ENCODE results near the gene KIF2C. TPM values are rescaled to one million over a fixed set of nuclear protein-coding genes. Genes with fewer than 3 reads are reported as not detected.

The KIF2C gene
- total and polyA plus RNA-seq, 2 donors (not counting 1 experiment from before 2014, with no cell fraction given), result 0.25 to 0.69 TPM

DNA sequence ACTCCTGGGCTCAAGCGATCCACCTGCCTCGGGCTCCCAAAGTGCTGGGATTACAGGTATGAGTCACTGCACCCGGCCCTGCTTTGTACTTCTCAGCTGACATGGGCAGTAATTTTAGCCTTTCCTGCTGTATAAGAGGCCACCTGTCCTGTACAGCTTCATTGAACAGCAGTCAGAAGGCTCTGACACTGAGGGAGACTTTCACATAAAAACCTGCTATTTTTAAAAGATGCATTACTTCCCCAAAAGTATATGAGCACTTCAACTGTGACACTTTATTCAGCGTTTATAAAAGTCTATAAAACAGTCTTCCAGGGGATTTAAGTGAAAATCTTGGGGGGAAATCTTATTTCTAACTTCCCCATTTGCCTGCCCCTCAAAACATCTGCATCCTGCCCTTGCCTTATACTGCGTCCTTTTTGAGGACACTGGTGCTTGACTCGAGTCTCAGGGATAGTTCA, 26.3 kb upstream of the KIF2C start:
- WGBS (ENCODE audit: insufficient coverage), result 4% methylated on average over 3 of the region's 6 CpGs
- TF ChIP-seq EZH2 (IDR thresholded peaks at IDR 0.05; ENCODE audit: borderline replicate concordance, insufficient read depth, low read depth, low read length, poor library complexity, severe bottlenecking), result no peak
- TF ChIP-seq, protein P1, sequence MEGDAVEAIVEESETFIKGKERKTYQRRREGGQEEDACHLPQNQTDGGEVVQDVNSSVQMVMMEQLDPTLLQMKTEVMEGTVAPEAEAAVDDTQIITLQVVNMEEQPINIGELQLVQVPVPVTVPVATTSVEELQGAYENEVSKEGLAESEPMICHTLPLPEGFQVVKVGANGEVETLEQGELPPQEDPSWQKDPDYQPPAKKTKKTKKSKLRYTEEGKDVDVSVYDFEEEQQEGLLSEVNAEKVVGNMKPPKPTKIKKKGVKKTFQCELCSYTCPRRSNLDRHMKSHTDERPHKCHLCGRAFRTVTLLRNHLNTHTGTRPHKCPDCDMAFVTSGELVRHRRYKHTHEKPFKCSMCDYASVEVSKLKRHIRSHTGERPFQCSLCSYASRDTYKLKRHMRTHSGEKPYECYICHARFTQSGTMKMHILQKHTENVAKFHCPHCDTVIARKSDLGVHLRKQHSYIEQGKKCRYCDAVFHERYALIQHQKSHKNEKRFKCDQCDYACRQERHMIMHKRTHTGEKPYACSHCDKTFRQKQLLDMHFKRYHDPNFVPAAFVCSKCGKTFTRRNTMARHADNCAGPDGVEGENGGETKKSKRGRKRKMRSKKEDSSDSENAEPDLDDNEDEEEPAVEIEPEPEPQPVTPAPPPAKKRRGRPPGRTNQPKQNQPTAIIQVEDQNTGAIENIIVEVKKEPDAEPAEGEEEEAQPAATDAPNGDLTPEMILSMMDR (IDR thresholded peaks at IDR 0.05), result no peak
- Histone ChIP-seq H3K27ac (ENCODE audit: low read length in 2 of 2) (peak overlapping the region; percentile 83 to 84), H3K4me2 (replicated peaks; ENCODE audit: low read depth, low read length, poor library complexity, severe bottlenecking) (peak overlapping the region; percentile 73), H2AFZ (ENCODE audit: insufficient read depth, low read depth, low read length, poor library complexity, severe bottlenecking) (peak overlapping the region; percentile 25), H3K4me1 (ENCODE audit: control insufficient read depth in 2 of 2, insufficient read depth in 2 of 2, low read length in 2 of 2) (peaks cover 52 to 57% of the 10 kb centered on the region in 2 donors), H3K36me3 (replicated peaks in 1 of 2; ENCODE audit: control extremely low read depth in 1 of 2, control insufficient read depth in 1 of 2, extremely low read depth in 1 of 2, insufficient read depth in 2 of 2, low read length in 1 of 2) (no peaks in the 10 kb centered on the region), H3K9me3 (ENCODE audit: control extremely low read depth in 1 of 3, control insufficient read depth in 2 of 3, insufficient read depth in 1 of 3, low read length in 2 of 3) (no peaks in the 10 kb centered on the region), H4K20me1 (ENCODE audit: control insufficient read depth, insufficient read depth, low read length, poor library complexity, severe bottlenecking) (no peaks in the 10 kb centered on the region), H3K4me3 (ENCODE audit: control extremely low read depth in 1 of 5, extremely low read depth in 1 of 5, insufficient read depth in 1 of 5, low read depth in 2 of 5, low read length in 4 of 5) (peak overlapping the region in 4 of 5 experiments; percentile 9 to 57 (median 31)), H3K9ac (ENCODE audit: low read length) (peak overlapping the region; percentile 48), H3K27me3 (replicated peaks in 1 of 4; ENCODE audit: control extremely low read depth in 1 of 4, control insufficient read depth in 3 of 4, insufficient read depth in 4 of 4, low read length in 3 of 4) (no peaks in the 10 kb centered on the region), H3K79me2 (ENCODE audit: control insufficient read depth, insufficient read depth, low read length) (peaks cover 5% of the 10 kb centered on the region)
- DNase-seq, result peak; percentile 67
- H3K27me3 Mint-ChIP-seq, result no peaks in the 10 kb centered on the region
- intact Hi-C loops (cut with micrococcal nuclease), result loop anchor here (1.0 kb wide), 2 partner anchors 8 to 870 kb away; no protein-coding TSS in a partner anchor
- ATAC-seq (ENCODE audit: low read depth), result peak; percentile 50
- H3K27ac Mint-ChIP-seq, result peak overlapping the region; percentile 86
- no peaks in the 10 kb centered on the region for H3K9me3 Mint-ChIP-seq (ENCODE audit: insufficient read depth)
- peak overlapping the region; percentile 73 for H3K4me3 Mint-ChIP-seq
- ChIA-PET POLR2A (interaction anchor here (0.7 to 4.7 kb wide), 11 partner anchors 9 to 682 kb away, joined by 3 to 34 read pairs (median 6); partner anchors contain the start of genes ARMH1, BEST4, BTBD19 and PLK3), CTCF (interaction anchor here (0.6 to 14.7 kb wide), 15 partner anchors 8 to 779 kb away, joined by 3 to 196 read pairs (median 4); partner anchors contain the start of genes ARMH1, RNU5D-1 and TMEM53)
- H3K4me1 Mint-ChIP-seq, result peaks cover 60% of the 10 kb centered on the region

DNA sequence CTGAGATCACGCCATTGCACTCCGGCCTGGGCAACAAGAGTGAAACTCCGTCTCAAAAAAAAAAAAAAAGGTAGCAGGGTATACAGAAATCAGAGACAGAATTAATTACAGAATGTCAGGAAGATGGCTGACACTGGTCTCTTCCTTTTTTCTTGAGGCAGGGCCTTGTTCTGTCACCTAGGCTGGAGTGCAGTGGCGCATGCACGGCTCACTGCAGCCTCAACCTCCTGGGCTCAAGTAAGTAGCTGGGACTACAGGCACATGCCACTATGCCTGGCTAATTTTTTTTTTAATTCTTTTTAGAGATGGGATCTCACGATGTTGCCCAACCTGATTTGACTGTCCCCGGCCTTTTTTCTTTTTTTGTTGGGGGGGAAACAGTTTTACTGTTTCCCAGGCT, 25.1 kb upstream of the KIF2C start:
- Histone ChIP-seq H3K4me1 (ENCODE audit: control insufficient read depth in 2 of 2, insufficient read depth in 2 of 2, low read length in 2 of 2) (peaks cover 50 to 53% of the 10 kb centered on the region in 2 donors), H3K9ac (ENCODE audit: low read length) (no peak overlapping the region), H3K36me3 (replicated peaks in 1 of 2; ENCODE audit: control extremely low read depth in 1 of 2, control insufficient read depth in 1 of 2, extremely low read depth in 1 of 2, insufficient read depth in 2 of 2, low read length in 1 of 2) (no peaks in the 10 kb centered on the region), H3K4me3 (ENCODE audit: control extremely low read depth in 1 of 5, extremely low read depth in 1 of 5, insufficient read depth in 1 of 5, low read depth in 2 of 5, low read length in 4 of 5) (no peak overlapping the region), H3K9me3 (ENCODE audit: control extremely low read depth in 1 of 3, control insufficient read depth in 2 of 3, insufficient read depth in 1 of 3, low read length in 2 of 3) (no peaks in the 10 kb centered on the region), H3K27ac (ENCODE audit: low read length in 2 of 2) (peak overlapping the region in 1 of 2 donors; percentile 56), H3K4me2 (replicated peaks; ENCODE audit: low read depth, low read length, poor library complexity, severe bottlenecking) (peak overlapping the region; percentile 57), H4K20me1 (ENCODE audit: control insufficient read depth, insufficient read depth, low read length, poor library complexity, severe bottlenecking) (no peaks in the 10 kb centered on the region), H2AFZ (ENCODE audit: insufficient read depth, low read depth, low read length, poor library complexity, severe bottlenecking) (peak overlapping the region; percentile 30), H3K27me3 (replicated peaks in 1 of 4; ENCODE audit: control extremely low read depth in 1 of 4, control insufficient read depth in 3 of 4, insufficient read depth in 4 of 4, low read length in 3 of 4) (no peaks in the 10 kb centered on the region), H3K79me2 (ENCODE audit: control insufficient read depth, insufficient read depth, low read length) (no peaks in the 10 kb centered on the region)
- TF ChIP-seq, protein P1 (IDR thresholded peaks at IDR 0.05), result no peak
- TF ChIP-seq EZH2 (IDR thresholded peaks at IDR 0.05; ENCODE audit: borderline replicate concordance, insufficient read depth, low read depth, low read length, poor library complexity, severe bottlenecking), result no peak
- ATAC-seq (ENCODE audit: low read depth), result peak; percentile 52
- peaks cover 61% of the 10 kb centered on the region for H3K4me1 Mint-ChIP-seq
- H3K27ac Mint-ChIP-seq, result peak overlapping the region; percentile 86
- H3K27me3 Mint-ChIP-seq, result no peaks in the 10 kb centered on the region
- no peaks in the 10 kb centered on the region for H3K9me3 Mint-ChIP-seq (ENCODE audit: insufficient read depth)
- no peak for DNase-seq
- peak overlapping the region; percentile 64 for H3K4me3 Mint-ChIP-seq
- ChIA-PET CTCF (interaction anchor here (0.6 to 14.7 kb wide), 13 partner anchors 8 to 878 kb away, joined by 3 to 196 read pairs (median 4); partner anchors contain the start of genes ARMH1 and RNU5D-1), POLR2A (interaction anchor here (0.7 to 4.7 kb wide), 7 partner anchors 7 to 188 kb away, joined by 3 to 34 read pairs (median 4); partner anchors contain the start of genes PLK3 and RNU5D-1)
- 64% methylated on average over 6 of the region's 7 CpGs for WGBS (ENCODE audit: insufficient coverage)
- intact Hi-C loops (cut with micrococcal nuclease), result loop anchor here (2.0 kb wide), 1 partner anchor 72 kb away; no protein-coding TSS in a partner anchor

Data from B cell (primary cell).